ENCODE measurements around the gene SLC49A3. TPM values are rescaled to one million over a fixed set of nuclear protein-coding genes. Genes with fewer than 3 reads are reported as not detected.

Gene SLC49A3
- total and polyA plus RNA-seq, 10 of the 15 experiments (the other 5 are each of a cell fraction or from before 2014, with no cell fraction given): 0.09 to 0.85 (median 0.18) TPM; not detected in 4

DNA sequence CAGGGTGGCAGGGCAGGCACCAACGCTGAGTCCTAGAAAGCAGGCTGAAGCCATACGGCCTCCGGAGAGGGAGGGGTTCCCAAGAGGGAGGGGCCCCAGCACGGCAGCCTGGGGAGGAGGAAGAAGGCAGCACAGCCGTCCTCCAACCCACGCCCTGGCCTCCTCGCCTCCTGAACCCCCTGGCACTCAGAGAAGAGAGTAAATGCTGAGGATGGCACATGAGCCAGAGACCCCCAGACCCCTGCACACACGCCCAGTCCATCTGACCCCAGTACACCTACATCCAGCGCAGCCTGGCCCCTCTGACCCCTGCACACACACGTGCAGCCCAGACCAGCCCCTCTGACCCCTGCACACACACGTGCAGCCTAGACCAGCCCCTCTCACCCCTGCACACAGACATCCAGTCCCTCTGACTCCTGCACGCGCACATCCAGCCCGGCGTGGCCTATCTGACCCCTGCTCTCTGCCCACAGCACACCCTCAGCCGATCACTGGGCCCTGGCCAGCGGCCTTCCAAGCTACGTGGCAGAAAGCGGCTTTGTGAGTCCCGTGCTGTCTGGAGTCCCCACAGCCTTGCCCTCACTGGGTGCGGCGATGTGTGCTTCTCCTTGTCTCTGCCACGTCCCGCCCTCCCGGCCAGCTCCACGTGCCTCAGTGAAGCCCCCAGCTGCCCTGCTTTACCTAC, 33.3 kb downstream of the SLC49A3 start (continued):
- TF ChIP-seq, protein P1, sequence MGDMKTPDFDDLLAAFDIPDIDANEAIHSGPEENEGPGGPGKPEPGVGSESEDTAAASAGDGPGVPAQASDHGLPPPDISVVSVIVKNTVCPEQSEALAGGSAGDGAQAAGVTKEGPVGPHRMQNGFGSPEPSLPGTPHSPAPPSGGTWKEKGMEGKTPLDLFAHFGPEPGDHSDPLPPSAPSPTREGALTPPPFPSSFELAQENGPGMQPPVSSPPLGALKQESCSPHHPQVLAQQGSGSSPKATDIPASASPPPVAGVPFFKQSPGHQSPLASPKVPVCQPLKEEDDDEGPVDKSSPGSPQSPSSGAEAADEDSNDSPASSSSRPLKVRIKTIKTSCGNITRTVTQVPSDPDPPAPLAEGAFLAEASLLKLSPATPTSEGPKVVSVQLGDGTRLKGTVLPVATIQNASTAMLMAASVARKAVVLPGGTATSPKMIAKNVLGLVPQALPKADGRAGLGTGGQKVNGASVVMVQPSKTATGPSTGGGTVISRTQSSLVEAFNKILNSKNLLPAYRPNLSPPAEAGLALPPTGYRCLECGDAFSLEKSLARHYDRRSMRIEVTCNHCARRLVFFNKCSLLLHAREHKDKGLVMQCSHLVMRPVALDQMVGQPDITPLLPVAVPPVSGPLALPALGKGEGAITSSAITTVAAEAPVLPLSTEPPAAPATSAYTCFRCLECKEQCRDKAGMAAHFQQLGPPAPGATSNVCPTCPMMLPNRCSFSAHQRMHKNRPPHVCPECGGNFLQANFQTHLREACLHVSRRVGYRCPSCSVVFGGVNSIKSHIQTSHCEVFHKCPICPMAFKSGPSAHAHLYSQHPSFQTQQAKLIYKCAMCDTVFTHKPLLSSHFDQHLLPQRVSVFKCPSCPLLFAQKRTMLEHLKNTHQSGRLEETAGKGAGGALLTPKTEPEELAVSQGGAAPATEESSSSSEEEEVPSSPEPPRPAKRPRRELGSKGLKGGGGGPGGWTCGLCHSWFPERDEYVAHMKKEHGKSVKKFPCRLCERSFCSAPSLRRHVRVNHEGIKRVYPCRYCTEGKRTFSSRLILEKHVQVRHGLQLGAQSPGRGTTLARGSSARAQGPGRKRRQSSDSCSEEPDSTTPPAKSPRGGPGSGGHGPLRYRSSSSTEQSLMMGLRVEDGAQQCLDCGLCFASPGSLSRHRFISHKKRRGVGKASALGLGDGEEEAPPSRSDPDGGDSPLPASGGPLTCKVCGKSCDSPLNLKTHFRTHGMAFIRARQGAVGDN (IDR thresholded peaks at IDR 0.05): no peak
- TF ChIP-seq, protein P2, sequence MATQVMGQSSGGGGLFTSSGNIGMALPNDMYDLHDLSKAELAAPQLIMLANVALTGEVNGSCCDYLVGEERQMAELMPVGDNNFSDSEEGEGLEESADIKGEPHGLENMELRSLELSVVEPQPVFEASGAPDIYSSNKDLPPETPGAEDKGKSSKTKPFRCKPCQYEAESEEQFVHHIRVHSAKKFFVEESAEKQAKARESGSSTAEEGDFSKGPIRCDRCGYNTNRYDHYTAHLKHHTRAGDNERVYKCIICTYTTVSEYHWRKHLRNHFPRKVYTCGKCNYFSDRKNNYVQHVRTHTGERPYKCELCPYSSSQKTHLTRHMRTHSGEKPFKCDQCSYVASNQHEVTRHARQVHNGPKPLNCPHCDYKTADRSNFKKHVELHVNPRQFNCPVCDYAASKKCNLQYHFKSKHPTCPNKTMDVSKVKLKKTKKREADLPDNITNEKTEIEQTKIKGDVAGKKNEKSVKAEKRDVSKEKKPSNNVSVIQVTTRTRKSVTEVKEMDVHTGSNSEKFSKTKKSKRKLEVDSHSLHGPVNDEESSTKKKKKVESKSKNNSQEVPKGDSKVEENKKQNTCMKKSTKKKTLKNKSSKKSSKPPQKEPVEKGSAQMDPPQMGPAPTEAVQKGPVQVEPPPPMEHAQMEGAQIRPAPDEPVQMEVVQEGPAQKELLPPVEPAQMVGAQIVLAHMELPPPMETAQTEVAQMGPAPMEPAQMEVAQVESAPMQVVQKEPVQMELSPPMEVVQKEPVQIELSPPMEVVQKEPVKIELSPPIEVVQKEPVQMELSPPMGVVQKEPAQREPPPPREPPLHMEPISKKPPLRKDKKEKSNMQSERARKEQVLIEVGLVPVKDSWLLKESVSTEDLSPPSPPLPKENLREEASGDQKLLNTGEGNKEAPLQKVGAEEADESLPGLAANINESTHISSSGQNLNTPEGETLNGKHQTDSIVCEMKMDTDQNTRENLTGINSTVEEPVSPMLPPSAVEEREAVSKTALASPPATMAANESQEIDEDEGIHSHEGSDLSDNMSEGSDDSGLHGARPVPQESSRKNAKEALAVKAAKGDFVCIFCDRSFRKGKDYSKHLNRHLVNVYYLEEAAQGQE (IDR thresholded peaks at IDR 0.05; ENCODE audit: low read depth, low read length): no peak
- TF ChIP-seq BMI1 (IDR thresholded peaks at IDR 0.05; ENCODE audit: borderline replicate concordance) (no peak), POLR2AphosphoS2 (IDR thresholded peaks at IDR 0.05; ENCODE audit: low read depth, low read length) (no peak), PAX8 (IDR thresholded peaks at IDR 0.05) (no peak), NFXL1 (IDR thresholded peaks at IDR 0.05; ENCODE audit: borderline replicate concordance) (no peak), IRF4 (IDR thresholded peaks at IDR 0.05; ENCODE audit: low read depth, low read length) (no peak), ZNF384 (IDR thresholded peaks at IDR 0.05; ENCODE audit: borderline replicate concordance, low read depth, low read length) (no peak), ATF7 (IDR thresholded peaks at IDR 0.05; ENCODE audit: low read depth) (no peak), ZNF274 (IDR thresholded peaks at IDR 0.05; ENCODE audit: insufficient read depth, insufficient read length) (no peak)
- TF ChIP-seq, protein P3, sequence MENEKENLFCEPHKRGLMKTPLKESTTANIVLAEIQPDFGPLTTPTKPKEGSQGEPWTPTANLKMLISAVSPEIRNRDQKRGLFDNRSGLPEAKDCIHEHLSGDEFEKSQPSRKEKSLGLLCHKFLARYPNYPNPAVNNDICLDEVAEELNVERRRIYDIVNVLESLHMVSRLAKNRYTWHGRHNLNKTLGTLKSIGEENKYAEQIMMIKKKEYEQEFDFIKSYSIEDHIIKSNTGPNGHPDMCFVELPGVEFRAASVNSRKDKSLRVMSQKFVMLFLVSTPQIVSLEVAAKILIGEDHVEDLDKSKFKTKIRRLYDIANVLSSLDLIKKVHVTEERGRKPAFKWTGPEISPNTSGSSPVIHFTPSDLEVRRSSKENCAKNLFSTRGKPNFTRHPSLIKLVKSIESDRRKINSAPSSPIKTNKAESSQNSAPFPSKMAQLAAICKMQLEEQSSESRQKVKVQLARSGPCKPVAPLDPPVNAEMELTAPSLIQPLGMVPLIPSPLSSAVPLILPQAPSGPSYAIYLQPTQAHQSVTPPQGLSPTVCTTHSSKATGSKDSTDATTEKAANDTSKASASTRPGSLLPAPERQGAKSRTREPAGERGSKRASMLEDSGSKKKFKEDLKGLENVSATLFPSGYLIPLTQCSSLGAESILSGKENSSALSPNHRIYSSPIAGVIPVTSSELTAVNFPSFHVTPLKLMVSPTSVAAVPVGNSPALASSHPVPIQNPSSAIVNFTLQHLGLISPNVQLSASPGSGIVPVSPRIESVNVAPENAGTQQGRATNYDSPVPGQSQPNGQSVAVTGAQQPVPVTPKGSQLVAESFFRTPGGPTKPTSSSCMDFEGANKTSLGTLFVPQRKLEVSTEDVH (IDR thresholded peaks at IDR 0.05; ENCODE audit: low read depth, partially characterized antibody): no peak

Data from GM12878 (cell line).